Gastrocnemius medialis (tissue), 4 donors: ENCODE results near the gene RPA3. TPM values are rescaled to one million over a fixed set of nuclear protein-coding genes. Genes with fewer than 3 reads are reported as not detected.

Experiments
- ATAC-seq, 2 donors: fragments of 150-250 bp; one replicate each; pipeline ENCODE4 v1.9.1; 2016
- DNase-seq, 2 donors: peaks; one replicate each; pipeline ENCODE4 v3.0.0-alpha.2; 2019
- H3K27ac ChIP-seq, 4 donors: fragments of 200-600 bp; sonication (generic); 1 replicate in 1 of 4; 2 replicates in 3 of 4; pipeline ENCODE4 v1.5.1; 2016 to 2018; ENCODE audit warnings: mild to moderate bottlenecking in 2 of 4, moderate library complexity in 1 of 4
- H3K27me3 ChIP-seq, 3 donors: fragments of 200-600 bp; sonication (generic) in 2 of 3; 1 replicate in 1 of 3; 2 replicates in 2 of 3; pipeline versions ENCODE4 v1.5.1 to v1.6.0; 2016 to 2019; ENCODE audit warnings: mild to moderate bottlenecking in 1 of 3, moderate library complexity in 1 of 3
- H3K36me3 ChIP-seq, 2 donors: fragments of 200-600 bp; sonication (generic) in 1 of 2; one replicate each; pipeline ENCODE4 v1.5.1; 2017 to 2018
- H3K4me1 ChIP-seq, 2 donors: fragments of 200-600 bp; sonication (generic) in 1 of 2; one replicate each; pipeline ENCODE4 v1.5.1; 2016 to 2017; ENCODE audit warnings: mild to moderate bottlenecking in 2 of 2
- H3K4me3 ChIP-seq, 4 donors: fragments of 200-600 bp; sonication (generic) in 3 of 4; 1 replicate in 1 of 4; 2 replicates in 3 of 4; pipeline ENCODE4 v1.5.1; 2016 to 2019; ENCODE audit warnings: mild to moderate bottlenecking in 2 of 4
- H3K9me3 ChIP-seq, 3 donors: fragments of 200-600 bp; sonication (generic) in 2 of 3; 1 replicate in 1 of 3; 2 replicates in 2 of 3; pipeline ENCODE4 v1.5.1; 2016 to 2019
- POLR2A ChIP-seq, 2 donors: fragments of 450-650 bp; IDR thresholded peaks; one replicate each; pipeline ENCODE4 v1.6.1; 2017; ENCODE audit warnings: antibody characterized with exemption in 2 of 2, mild to moderate bottlenecking in 2 of 2, moderate library complexity in 2 of 2
- in situ Hi-C, 4 donors: fragments of 200-750 bp; cut with MboI; loops; one replicate each; pipeline versions ENCODE4 v1.15.0 to v1.8.0; 2017; ENCODE audit warnings: low sequenced_read_pairs in 4 of 4
- intact Hi-C: fragments of 100-400 bp; cut with DNase I; formaldehyde crosslinking; loops from one replicate; pipeline ENCODE4 v1.15.1; 2023; ENCODE audit warnings: low total_unique reads
- total RNA-seq, 4 donors: library from RNA; depleted of rRNA; stranded (reverse); fragments of >200 nt; gene quantifications; one replicate each; pipeline versions ENCODE4 v1.1.0 to v1.2.3, GENCODE V29; 2016
- TF ChIP-seq, protein P1 (sequence below), 5 experiments: fragments of 450-650 bp in 3 of 5; fragments of 200-600 bp in 2 of 5; sonication (generic) in 2 of 5; IDR thresholded peaks in 4 of 5; conservative IDR thresholded peaks in 1 of 5; 1 replicate in 4 of 5; 2 replicates in 1 of 5; pipeline ENCODE4 v1.5.1; 2016 to 2019; ENCODE audit warnings: antibody characterized with exemption in 5 of 5, mild to moderate bottlenecking in 3 of 5, moderate library complexity in 3 of 5

The RPA3 gene
- total RNA-seq, 4 donors from 2014 or later = 4.7 to 14.3 (median 12.5) TPM

DNA sequence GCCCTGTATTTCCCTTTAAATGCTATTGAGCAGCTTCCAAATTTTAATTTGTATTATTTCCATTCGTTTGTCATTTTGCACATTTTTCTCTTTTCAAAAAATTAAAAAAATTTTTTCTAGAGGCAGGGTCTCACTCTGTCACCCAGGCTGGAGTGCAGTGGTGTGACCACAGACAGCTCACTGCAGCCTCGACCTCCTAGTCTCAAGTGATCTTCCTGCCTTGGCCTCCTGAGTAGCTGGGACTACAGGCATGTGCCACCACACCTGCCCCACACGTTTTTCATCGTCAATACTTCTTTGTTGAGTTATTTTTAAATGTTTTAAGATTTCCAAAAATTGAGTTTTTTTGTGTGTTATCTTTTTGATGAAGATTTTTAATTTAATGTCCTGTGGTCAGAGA, 4.7 kb downstream of the RPA3 start:
- H3K27ac ChIP-seq = no peak overlapping the region
- intact Hi-C loops (no loop called here), in situ Hi-C loops (no loop called here)
- DNase-seq (no peak), ATAC-seq (no peak)
- H3K4me1 ChIP-seq = peaks cover 4 to 10% of the 10 kb centered on the region in 2 donors
- TF ChIP-seq, protein P1, sequence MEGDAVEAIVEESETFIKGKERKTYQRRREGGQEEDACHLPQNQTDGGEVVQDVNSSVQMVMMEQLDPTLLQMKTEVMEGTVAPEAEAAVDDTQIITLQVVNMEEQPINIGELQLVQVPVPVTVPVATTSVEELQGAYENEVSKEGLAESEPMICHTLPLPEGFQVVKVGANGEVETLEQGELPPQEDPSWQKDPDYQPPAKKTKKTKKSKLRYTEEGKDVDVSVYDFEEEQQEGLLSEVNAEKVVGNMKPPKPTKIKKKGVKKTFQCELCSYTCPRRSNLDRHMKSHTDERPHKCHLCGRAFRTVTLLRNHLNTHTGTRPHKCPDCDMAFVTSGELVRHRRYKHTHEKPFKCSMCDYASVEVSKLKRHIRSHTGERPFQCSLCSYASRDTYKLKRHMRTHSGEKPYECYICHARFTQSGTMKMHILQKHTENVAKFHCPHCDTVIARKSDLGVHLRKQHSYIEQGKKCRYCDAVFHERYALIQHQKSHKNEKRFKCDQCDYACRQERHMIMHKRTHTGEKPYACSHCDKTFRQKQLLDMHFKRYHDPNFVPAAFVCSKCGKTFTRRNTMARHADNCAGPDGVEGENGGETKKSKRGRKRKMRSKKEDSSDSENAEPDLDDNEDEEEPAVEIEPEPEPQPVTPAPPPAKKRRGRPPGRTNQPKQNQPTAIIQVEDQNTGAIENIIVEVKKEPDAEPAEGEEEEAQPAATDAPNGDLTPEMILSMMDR (IDR thresholded peaks at IDR 0.05 in 4 of 5, conservative IDR thresholded peaks at IDR 0.05 in 1 of 5) = no peak
- no peak for TF ChIP-seq POLR2A (IDR thresholded peaks at IDR 0.05)
- H3K27me3 ChIP-seq = no peaks in the 10 kb centered on the region
- H3K9me3 ChIP-seq = no peaks in the 10 kb centered on the region
- no peak overlapping the region for H3K4me3 ChIP-seq
- no peaks in the 10 kb centered on the region for H3K36me3 ChIP-seq

DNA sequence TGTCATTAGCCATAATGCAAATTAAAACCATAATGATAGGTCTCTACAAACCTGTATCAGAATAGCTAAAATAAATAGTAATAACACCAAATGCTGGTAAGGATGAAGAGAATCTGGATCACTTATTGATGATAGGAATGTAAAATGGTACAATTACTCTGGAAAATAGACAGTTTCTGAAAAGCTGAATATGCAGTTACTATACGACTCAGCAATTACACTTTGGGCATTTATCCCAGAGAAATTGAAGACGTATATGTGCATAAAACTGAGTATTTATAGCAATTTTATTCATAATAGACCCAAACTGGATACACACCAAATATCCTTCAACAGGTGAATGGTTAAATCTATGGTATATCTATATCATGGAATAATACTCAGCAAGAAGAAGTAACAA, 7.9 kb downstream of the RPA3 start:
- no peak overlapping the region for H3K4me3 ChIP-seq
- ATAC-seq (no peak), DNase-seq (no peak)

DNA sequence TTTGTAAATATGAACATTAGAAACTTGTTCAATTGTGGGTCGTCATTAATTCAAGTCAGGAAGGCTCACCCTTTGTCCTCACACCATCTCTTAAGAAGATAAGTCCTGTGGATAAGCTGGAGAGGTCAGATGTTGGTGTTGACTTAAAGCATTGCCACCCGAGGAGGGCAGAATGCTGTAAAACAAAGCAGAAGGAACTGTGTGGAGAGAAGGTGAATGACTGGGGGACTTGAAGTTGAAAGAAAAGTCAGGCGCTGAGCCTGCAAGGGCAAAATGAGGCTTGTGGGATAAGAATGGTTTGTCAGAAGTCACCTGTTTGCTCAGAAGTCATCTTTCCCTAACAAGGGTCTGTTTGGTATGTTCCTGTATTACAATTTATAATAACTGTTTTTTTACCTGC, 9.1 kb downstream of the RPA3 start:
- no peak overlapping the region for H3K27ac ChIP-seq
- TF ChIP-seq POLR2A (IDR thresholded peaks at IDR 0.05) = no peak
- in situ Hi-C loops (no loop called here), intact Hi-C loops (no loop called here)
- H3K36me3 ChIP-seq = no peaks in the 10 kb centered on the region
- H3K27me3 ChIP-seq = no peaks in the 10 kb centered on the region
- no peak for ATAC-seq
- H3K4me3 ChIP-seq = no peak overlapping the region
- no peaks in the 10 kb centered on the region for H3K9me3 ChIP-seq
- H3K4me1 ChIP-seq = peaks cover 20 to 27% of the 10 kb centered on the region in 2 donors
- DNase-seq = no peak

More for the DNA sequence above, 7.9 kb downstream of the RPA3 start:
- H3K4me1 ChIP-seq = peaks cover 15 to 25% of the 10 kb centered on the region in 2 donors
- no peak for TF ChIP-seq POLR2A (IDR thresholded peaks at IDR 0.05)
- TF ChIP-seq, protein P1 (IDR thresholded peaks at IDR 0.05 in 4 of 5, conservative IDR thresholded peaks at IDR 0.05 in 1 of 5) = no peak
- H3K27ac ChIP-seq = no peak overlapping the region
- in situ Hi-C loops (no loop called here), intact Hi-C loops (no loop called here)
- no peaks in the 10 kb centered on the region for H3K27me3 ChIP-seq
- H3K36me3 ChIP-seq = no peaks in the 10 kb centered on the region
- no peaks in the 10 kb centered on the region for H3K9me3 ChIP-seq

DNA sequence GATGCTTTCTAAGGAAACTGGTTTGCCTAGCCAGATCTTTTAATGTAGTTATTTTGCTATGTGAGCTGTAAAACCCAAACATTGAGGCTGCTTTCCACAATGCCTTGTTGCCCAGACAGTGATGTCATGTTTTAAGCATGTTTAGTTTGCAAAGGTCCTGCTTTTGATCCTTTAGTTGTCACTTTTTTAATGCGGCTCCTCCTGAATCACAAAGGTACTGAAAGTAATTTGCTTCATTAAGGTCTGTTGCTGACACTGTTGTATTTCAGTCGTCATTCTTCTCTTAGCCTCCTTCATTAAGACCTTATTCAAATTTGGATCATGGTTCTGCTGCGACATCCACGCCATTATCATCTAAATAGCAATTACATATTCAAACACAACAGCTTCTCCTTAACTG, 10.6 kb downstream of the RPA3 start:
- peaks cover 23 to 32% of the 10 kb centered on the region in 2 donors for H3K4me1 ChIP-seq
- intact Hi-C loops (no loop called here), in situ Hi-C loops (no loop called here)
- no peaks in the 10 kb centered on the region for H3K36me3 ChIP-seq
- H3K4me3 ChIP-seq = no peak overlapping the region
- ATAC-seq (no peak), DNase-seq (no peak)
- TF ChIP-seq, protein P1 (IDR thresholded peaks at IDR 0.05 in 4 of 5, conservative IDR thresholded peaks at IDR 0.05 in 1 of 5) = no peak
- TF ChIP-seq POLR2A (IDR thresholded peaks at IDR 0.05) = no peak
- H3K9me3 ChIP-seq = no peaks in the 10 kb centered on the region
- no peaks in the 10 kb centered on the region for H3K27me3 ChIP-seq
- no peak overlapping the region for H3K27ac ChIP-seq

DNA sequence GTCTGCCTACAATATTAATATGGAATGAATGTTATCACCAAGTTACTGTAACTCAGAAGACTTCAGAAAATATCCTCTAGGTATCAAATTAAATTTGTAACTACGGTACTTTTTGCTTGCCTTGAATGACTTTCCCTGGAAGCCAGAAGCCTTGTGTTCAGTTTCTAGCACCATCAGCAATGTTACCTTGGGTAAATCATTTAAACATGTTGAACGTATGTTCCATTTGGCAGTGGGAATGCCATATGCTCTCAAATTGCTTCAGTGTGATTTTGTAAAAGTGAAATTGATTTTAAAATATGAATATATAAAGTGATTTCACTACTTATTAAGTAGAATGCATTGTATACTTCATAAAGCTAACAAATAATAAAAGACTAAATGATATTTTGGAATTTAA, 11.2 kb downstream of the RPA3 start:
- in situ Hi-C loops = no loop called here
- intact Hi-C loops = no loop called here
- Histone ChIP-seq H3K4me1 (peaks cover 27 to 37% of the 10 kb centered on the region in 2 donors), H3K27ac (no peak overlapping the region), H3K9me3 (no peaks in the 10 kb centered on the region), H3K4me3 (no peak overlapping the region), H3K36me3 (no peaks in the 10 kb centered on the region), H3K27me3 (no peaks in the 10 kb centered on the region)
- TF ChIP-seq POLR2A (IDR thresholded peaks at IDR 0.05) = no peak
- TF ChIP-seq, protein P1 (IDR thresholded peaks at IDR 0.05 in 4 of 5, conservative IDR thresholded peaks at IDR 0.05 in 1 of 5) = no peak
- ATAC-seq (no peak), DNase-seq (no peak)
